Measurements from ENCODE around the gene ATP4A.
A peak's percentile ranks its signal among the peaks of the same experiment; 100 is the strongest.

Gene ATP4A

DNA sequence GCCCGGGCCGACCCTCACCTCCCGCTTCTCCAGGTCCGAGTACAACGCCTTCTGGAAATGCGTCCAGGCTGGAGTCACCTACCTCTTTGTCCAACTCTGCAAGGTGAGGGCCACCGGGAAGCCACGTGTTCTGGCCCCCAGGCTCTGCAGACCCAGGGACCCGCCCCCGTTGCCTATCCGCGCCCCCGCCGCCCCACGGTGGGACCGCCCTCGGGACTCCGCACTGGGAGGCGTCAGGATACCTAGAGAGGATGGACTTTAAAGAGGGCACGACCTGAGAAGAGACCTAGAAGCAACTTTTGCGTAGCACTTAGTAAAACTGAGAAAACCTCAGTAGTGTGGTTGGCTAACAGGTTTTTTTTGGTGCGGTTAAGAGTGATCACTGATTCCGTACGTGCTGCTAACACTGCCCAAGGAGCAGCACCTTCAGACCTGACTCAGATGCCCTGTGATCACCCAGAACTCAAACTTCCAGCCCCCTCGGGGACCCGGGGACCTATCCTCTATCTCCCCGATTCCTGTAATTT, 17.5 kb downstream of the ATP4A start:
- Histone ChIP-seq H3K9me3 (ENCODE audit: insufficient read depth, low read length, severe bottlenecking) (no peaks in the 10 kb centered on the region), H3K79me2 (ENCODE audit: insufficient read depth, low read length) (peaks cover 26% of the 10 kb centered on the region), H2AFZ (ENCODE audit: low read depth, low read length) (peak overlapping the region; percentile 91), H3K4me2 (ENCODE audit: insufficient read depth, low read length) (peak overlapping the region; percentile 88), H4K20me1 (ENCODE audit: insufficient read depth, low read length) (peaks cover 12% of the 10 kb centered on the region; the same call in 1 of the 2 replicates), H3K36me3 (ENCODE audit: insufficient read depth, low read length) (peaks cover 31% of the 10 kb centered on the region), H3K27me3 (ENCODE audit: insufficient read depth, low read length, poor library complexity) (no peaks in the 10 kb centered on the region), H3K9ac (ENCODE audit: low read depth, low read length) (peak overlapping the region; percentile 75), H3K4me1 (ENCODE audit: insufficient read depth, low read length) (peaks cover 33% of the 10 kb centered on the region), H3K27ac (ENCODE audit: low read length) (peak overlapping the region; percentile 74), H3K4me3 (ENCODE audit: low read depth in 1 of 2, low read length in 2 of 2) (peak overlapping the region; percentile 63 to 68)
- DNase-seq = peak; percentile 64
- peak; percentile 66 for ATAC-seq (ENCODE audit: insufficient read depth, low read depth)
- no peak for TF ChIP-seq EZH2 (IDR thresholded peaks at IDR 0.05; ENCODE audit: borderline replicate concordance, low read depth, low read length, severe bottlenecking)
- TF ChIP-seq, protein P1, sequence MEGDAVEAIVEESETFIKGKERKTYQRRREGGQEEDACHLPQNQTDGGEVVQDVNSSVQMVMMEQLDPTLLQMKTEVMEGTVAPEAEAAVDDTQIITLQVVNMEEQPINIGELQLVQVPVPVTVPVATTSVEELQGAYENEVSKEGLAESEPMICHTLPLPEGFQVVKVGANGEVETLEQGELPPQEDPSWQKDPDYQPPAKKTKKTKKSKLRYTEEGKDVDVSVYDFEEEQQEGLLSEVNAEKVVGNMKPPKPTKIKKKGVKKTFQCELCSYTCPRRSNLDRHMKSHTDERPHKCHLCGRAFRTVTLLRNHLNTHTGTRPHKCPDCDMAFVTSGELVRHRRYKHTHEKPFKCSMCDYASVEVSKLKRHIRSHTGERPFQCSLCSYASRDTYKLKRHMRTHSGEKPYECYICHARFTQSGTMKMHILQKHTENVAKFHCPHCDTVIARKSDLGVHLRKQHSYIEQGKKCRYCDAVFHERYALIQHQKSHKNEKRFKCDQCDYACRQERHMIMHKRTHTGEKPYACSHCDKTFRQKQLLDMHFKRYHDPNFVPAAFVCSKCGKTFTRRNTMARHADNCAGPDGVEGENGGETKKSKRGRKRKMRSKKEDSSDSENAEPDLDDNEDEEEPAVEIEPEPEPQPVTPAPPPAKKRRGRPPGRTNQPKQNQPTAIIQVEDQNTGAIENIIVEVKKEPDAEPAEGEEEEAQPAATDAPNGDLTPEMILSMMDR (IDR thresholded peaks at IDR 0.05; ENCODE audit: borderline replicate concordance, extremely low read depth, low read length, poor library complexity, severe bottlenecking) = no peak

DNA sequence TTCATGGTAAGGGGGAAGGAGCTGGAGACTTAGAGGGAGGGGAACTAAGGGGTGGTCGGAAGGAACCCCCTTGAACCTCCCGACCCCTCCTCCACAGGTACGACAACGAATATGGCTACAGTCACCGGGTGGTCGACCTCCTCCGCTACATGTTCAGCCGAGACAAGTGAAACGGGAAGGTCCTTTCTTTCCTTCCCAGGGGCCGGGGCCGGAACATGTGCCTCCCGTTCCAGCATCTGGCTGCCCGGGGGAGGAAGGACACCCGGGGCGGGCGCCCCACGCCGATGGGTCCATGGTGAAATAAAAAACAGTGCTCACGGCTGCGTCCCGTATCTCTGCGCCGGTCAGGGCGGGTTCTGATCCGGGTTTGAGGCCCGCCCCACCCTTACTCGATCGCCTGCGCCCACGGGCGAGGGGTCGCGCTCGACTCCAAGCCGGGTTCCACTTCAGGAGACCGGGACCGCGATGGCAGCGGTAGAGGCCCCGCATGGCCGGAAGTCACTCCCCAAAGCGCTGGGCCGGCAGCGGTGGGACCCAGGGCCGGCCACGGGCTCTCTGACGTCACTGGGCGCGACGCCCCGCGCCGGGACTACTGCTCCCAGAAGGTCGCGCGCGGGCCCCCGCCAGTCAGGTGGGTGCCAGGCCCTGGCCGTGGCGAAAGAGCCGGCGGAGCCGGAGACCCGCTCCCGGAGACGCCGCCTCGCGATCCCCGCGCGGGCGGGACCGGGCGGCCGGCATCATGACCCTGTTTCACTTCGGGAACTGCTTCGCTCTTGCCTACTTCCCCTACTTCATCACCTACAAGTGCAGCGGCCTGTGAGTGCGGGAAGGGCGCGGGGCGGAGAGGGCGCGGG, 18.2 kb downstream of the ATP4A start, which contains the start of gene TMEM147:
Gene TMEM147 (plus strand): TSS at position 626 of the 854 bp plus-strand sequence. CDS start 114 bp downstream, at position 740.
- peaks cover 12% of the 10 kb centered on the region; the same call in 1 of the 2 replicates for H4K20me1 ChIP-seq (ENCODE audit: insufficient read depth, low read length)
- H3K4me3 ChIP-seq (ENCODE audit: low read depth in 1 of 2, low read length in 2 of 2) = peak within 1 kb of the TSS; percentile 63 to 68
- H3K4me2 ChIP-seq (ENCODE audit: insufficient read depth, low read length) = peak within 1 kb of the TSS; percentile 88
- no peaks in the 10 kb centered on the region for H3K27me3 ChIP-seq (ENCODE audit: insufficient read depth, low read length, poor library complexity)
- peak within 1 kb of the TSS; percentile 74 for H3K27ac ChIP-seq (ENCODE audit: low read length)
- TF ChIP-seq EZH2 (IDR thresholded peaks at IDR 0.05; ENCODE audit: borderline replicate concordance, low read depth, low read length, severe bottlenecking) = no peak
- TF ChIP-seq, protein P1 (IDR thresholded peaks at IDR 0.05; ENCODE audit: borderline replicate concordance, extremely low read depth, low read length, poor library complexity, severe bottlenecking) = no peak
- H3K9ac ChIP-seq (ENCODE audit: low read depth, low read length) = peak within 1 kb of the TSS; percentile 75
- H3K79me2 ChIP-seq (ENCODE audit: insufficient read depth, low read length) = peaks cover 26% of the 10 kb centered on the region
- DNase-seq (peak; percentile 84), ATAC-seq (ENCODE audit: insufficient read depth, low read depth) (peak; percentile 88)
- H2AFZ ChIP-seq (ENCODE audit: low read depth, low read length) = peak within 1 kb of the TSS; percentile 91
- peaks cover 31% of the 10 kb centered on the region for H3K36me3 ChIP-seq (ENCODE audit: insufficient read depth, low read length)
- H3K9me3 ChIP-seq (ENCODE audit: insufficient read depth, low read length, severe bottlenecking) = no peaks in the 10 kb centered on the region
- H3K4me1 ChIP-seq (ENCODE audit: insufficient read depth, low read length) = peaks cover 33% of the 10 kb centered on the region

DNA sequence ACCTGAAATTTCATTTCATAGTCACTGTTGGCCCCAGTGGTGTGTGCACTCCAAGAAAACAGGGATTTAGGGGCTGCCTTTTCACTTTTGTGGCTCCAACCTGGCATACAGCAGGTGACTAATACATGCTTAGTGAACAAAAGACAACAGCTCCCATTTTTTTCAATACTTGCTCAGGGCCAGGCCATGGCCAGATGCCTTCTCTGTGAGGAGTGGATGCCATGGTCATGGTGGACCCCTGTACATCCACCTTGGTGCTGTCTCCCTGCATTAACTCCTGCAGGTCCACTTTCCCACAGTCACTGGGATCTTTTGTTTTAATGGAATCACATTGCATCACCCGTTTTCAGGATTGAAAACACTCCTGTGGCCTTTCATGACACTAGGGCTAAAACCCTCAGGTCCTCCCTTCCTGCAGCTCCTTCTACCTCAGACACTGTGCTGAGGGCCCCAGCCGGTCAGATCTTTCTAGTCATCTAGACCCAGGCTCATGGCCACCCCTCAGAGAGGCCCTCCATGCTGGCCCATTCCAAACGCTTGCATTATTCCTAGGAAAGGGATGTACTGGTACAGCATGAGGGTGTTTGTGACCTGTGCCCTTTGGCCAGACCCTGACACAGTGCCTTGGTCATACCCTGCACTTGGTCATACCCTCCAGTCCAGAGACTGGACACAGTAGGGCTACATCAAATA, 19.2 kb downstream of the ATP4A start:
- TF ChIP-seq, protein P1 (IDR thresholded peaks at IDR 0.05; ENCODE audit: borderline replicate concordance, extremely low read depth, low read length, poor library complexity, severe bottlenecking) = no peak
- TF ChIP-seq EZH2 (IDR thresholded peaks at IDR 0.05; ENCODE audit: borderline replicate concordance, low read depth, low read length, severe bottlenecking) = no peak
- Histone ChIP-seq H3K9me3 (ENCODE audit: insufficient read depth, low read length, severe bottlenecking) (no peaks in the 10 kb centered on the region), H3K27ac (ENCODE audit: low read length) (peak overlapping the region; percentile 74; the same call in 1 of the 2 replicates), H3K4me2 (ENCODE audit: insufficient read depth, low read length) (peak overlapping the region; percentile 88), H3K27me3 (ENCODE audit: insufficient read depth, low read length, poor library complexity) (no peaks in the 10 kb centered on the region), H3K4me3 (ENCODE audit: low read depth in 1 of 2, low read length in 2 of 2) (peak overlapping the region; percentile 63 to 68; a peak in 3 of 4 replicates), H3K9ac (ENCODE audit: low read depth, low read length) (peak overlapping the region; percentile 75), H3K79me2 (ENCODE audit: insufficient read depth, low read length) (peaks cover 26% of the 10 kb centered on the region), H3K36me3 (ENCODE audit: insufficient read depth, low read length) (peaks cover 27% of the 10 kb centered on the region), H2AFZ (ENCODE audit: low read depth, low read length) (no peak overlapping the region), H4K20me1 (ENCODE audit: insufficient read depth, low read length) (peaks cover 8% of the 10 kb centered on the region; the same call in 1 of the 2 replicates), H3K4me1 (ENCODE audit: insufficient read depth, low read length) (peaks cover 33% of the 10 kb centered on the region)
- ATAC-seq (ENCODE audit: insufficient read depth, low read depth) = no peak
- no peak for DNase-seq
